ENCODE data around the gene WDR64.

- no peak for TF ChIP-seq CTCF (IDR thresholded peaks at IDR 0.05)
- TF ChIP-seq POLR2A (IDR thresholded peaks at IDR 0.05), result no peak
Measured at GRCh38 chr1:241749945-241750695, 98.0 kb downstream of the WDR64 start.

All from heart left ventricle (tissue), 13 donors.